Natural killer cell (primary cell): Measurements from ENCODE around the gene GSS. TPM values are rescaled to one million over a fixed set of nuclear protein-coding genes. Genes with fewer than 3 reads are reported as not detected.

ENCODE experiments used
- ATAC-seq, 3 donors: fragments of 150-1000 bp in 2 of 3; fragments of 200-7000 bp in 1 of 3; cut with Tn5 transposase; 1 replicate in 1 of 3; 2 replicates in 2 of 3; pipeline ENCODE4 v1.10.0; 2021; ENCODE audit warnings: mild to moderate bottlenecking in 2 of 3, moderate library complexity in 2 of 3
- DNase-seq, 2 donors: peaks; one replicate each; pipeline versions ENCODE4 v3.0.0 to v3.0.0-alpha.2; 2013 to 2021; ENCODE audit warnings: mixed read lengths in 1 of 2
- H3K27ac ChIP-seq: one replicate; pipeline ENCODE4 v1.5.1; 2013; ENCODE audit warnings: mild to moderate bottlenecking, low read length
- H3K27me3 ChIP-seq: one replicate; pipeline ENCODE4 v1.6.1; 2013; ENCODE audit warnings: low read length; ENCODE audit not compliant: control insufficient read depth, insufficient read depth
- H3K36me3 ChIP-seq: one replicate; pipeline ENCODE4 v1.6.1; 2013; ENCODE audit warnings: low read length; ENCODE audit not compliant: control insufficient read depth, insufficient read depth
- H3K4me1 ChIP-seq: one replicate; pipeline ENCODE4 v1.6.1; 2013; ENCODE audit warnings: low read length; ENCODE audit not compliant: control insufficient read depth, insufficient read depth
- H3K4me3 ChIP-seq: one replicate; pipeline ENCODE4 v1.5.1; 2013; ENCODE audit warnings: low read length
- H3K9me3 ChIP-seq: one replicate; pipeline ENCODE4 v1.6.1; 2013; ENCODE audit warnings: low read length; ENCODE audit not compliant: control insufficient read depth, insufficient read depth
- H3K27ac Mint-ChIP-seq, 2 donors: one replicate each; pipeline ENCODE4 v1.8.0; 2022; ENCODE audit warnings: mild to moderate bottlenecking in 2 of 2, mixed read lengths in 2 of 2, moderate library complexity in 1 of 2
- H3K27me3 Mint-ChIP-seq, 2 donors: one replicate each; pipeline ENCODE4 v1.8.0; 2022; ENCODE audit warnings: low read depth in 2 of 2, mixed read lengths in 2 of 2
- H3K36me3 Mint-ChIP-seq: one replicate; pipeline ENCODE4 v1.8.0; 2022; ENCODE audit warnings: mixed read lengths
- H3K4me1 Mint-ChIP-seq, 2 donors: one replicate each; pipeline ENCODE4 v1.8.0; 2022; ENCODE audit warnings: mixed read lengths in 2 of 2
- H3K4me3 Mint-ChIP-seq: one replicate; pipeline ENCODE4 v1.8.0; 2022; ENCODE audit warnings: mild to moderate bottlenecking, moderate library complexity, mixed read lengths
- H3K9me3 Mint-ChIP-seq, 2 donors: one replicate each; pipeline ENCODE4 v1.8.0; 2022; ENCODE audit warnings: mixed read lengths in 2 of 2
- CTCF ChIP-seq: fragments of 200-600 bp; IDR thresholded peaks from one replicate; pipeline ENCODE4 v1.8.0; 2022; ENCODE audit warnings: antibody characterized with exemption
- WGBS: methylation state at CpG from one replicate; pipeline ENCODE4 v1.1.7; 2013; ENCODE audit warnings: missing lambda C conversion rate; ENCODE audit not compliant: insufficient coverage; 5-methylcytosine and 5-hydroxymethylcytosine counted together
- intact Hi-C: fragments of 100-400 bp; cut with micrococcal nuclease; formaldehyde crosslinking; loops from one replicate; pipeline ENCODE4 v1.14.2; 2022
- total RNA-seq, 4 donors: library from RNA; stranded (reverse); fragments of 120-200 nt in 1 of 4; gene quantifications; one replicate each; pipeline versions ENCODE4 v1.2.3 to v1.2.4, GENCODE V29; 2013 to 2022

Gene GSS
- total RNA-seq, 3 donors from 2014 or later (not counting 1 experiment from before 2014, with no cell fraction given) = 27.4 to 35.4 (median 30.3) TPM

GRCh38 chr20:34896086-34896621, 59.5 kb downstream of the GSS start:
- no peaks in the 10 kb centered on the region for H3K9me3 ChIP-seq
- no peak overlapping the region for H3K27ac ChIP-seq
- no peak overlapping the region for H3K4me3 Mint-ChIP-seq
- no peaks in the 10 kb centered on the region for H3K27me3 Mint-ChIP-seq
- no peaks in the 10 kb centered on the region for H3K36me3 Mint-ChIP-seq
- peaks cover 2% of the 10 kb centered on the region for H3K4me1 ChIP-seq
- no peak overlapping the region for H3K27ac Mint-ChIP-seq
- TF ChIP-seq CTCF = no peak
- H3K9me3 Mint-ChIP-seq = no peaks in the 10 kb centered on the region
- intact Hi-C loops = no loop called here
- no peak for ATAC-seq
- WGBS = 78% methylated on average over 1 of the region's 1 CpG
- H3K4me1 Mint-ChIP-seq = no peaks in the 10 kb centered on the region
- DNase-seq = no peak
- H3K4me3 ChIP-seq = no peak overlapping the region
- peaks cover 2% of the 10 kb centered on the region for H3K27me3 ChIP-seq
- no peaks in the 10 kb centered on the region for H3K36me3 ChIP-seq

DNA sequence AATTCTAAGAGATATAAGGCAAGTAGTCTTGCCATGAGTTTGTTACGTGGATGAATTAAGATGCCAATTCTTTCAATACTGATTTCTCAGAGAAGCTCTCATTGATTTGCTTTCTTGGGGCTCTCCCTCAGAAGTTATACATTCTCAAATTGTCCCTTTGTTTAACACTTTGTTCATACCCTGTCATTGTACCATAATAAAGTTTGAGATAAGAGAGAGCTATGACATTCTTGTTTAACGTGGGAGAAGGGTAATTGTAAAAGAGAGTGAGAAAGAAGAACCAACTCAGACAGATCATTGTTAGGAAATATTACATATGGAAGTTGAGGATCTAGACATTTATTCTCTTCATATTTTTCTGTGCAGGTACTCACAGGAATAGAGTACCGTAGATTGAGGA, 60.1 kb downstream of the GSS start:
- no peak overlapping the region for H3K4me3 ChIP-seq
- no peak for TF ChIP-seq CTCF
- WGBS = 92% methylated on average over 2 of the region's 3 CpGs
- Mint-ChIP-seq H3K27me3 (no peaks in the 10 kb centered on the region), H3K9me3 (no peaks in the 10 kb centered on the region), H3K27ac (no peak overlapping the region), H3K36me3 (no peaks in the 10 kb centered on the region), H3K4me3 (no peak overlapping the region), H3K4me1 (no peaks in the 10 kb centered on the region)
- H3K27me3 ChIP-seq = peaks cover 2% of the 10 kb centered on the region
- H3K27ac ChIP-seq = no peak overlapping the region
- H3K4me1 ChIP-seq = peaks cover 2% of the 10 kb centered on the region
- DNase-seq (no peak), ATAC-seq (no peak)
- no peaks in the 10 kb centered on the region for H3K36me3 ChIP-seq
- H3K9me3 ChIP-seq = no peaks in the 10 kb centered on the region
- intact Hi-C loops = no loop called here

GRCh38 chr20:34894723-34895122, 60.9 kb downstream of the GSS start:
- Histone ChIP-seq H3K36me3 (no peaks in the 10 kb centered on the region), H3K4me1 (peaks cover 2% of the 10 kb centered on the region), H3K27ac (no peak overlapping the region), H3K9me3 (no peaks in the 10 kb centered on the region), H3K27me3 (peaks cover 2% of the 10 kb centered on the region), H3K4me3 (no peak overlapping the region)
- DNase-seq (no peak), ATAC-seq (no peak)
- H3K4me3 Mint-ChIP-seq = no peak overlapping the region
- H3K9me3 Mint-ChIP-seq = no peaks in the 10 kb centered on the region
- H3K36me3 Mint-ChIP-seq = no peaks in the 10 kb centered on the region
- no peak for TF ChIP-seq CTCF
- 100% methylated on average over 1 of the region's 1 CpG for WGBS
- intact Hi-C loops = no loop called here
- H3K27me3 Mint-ChIP-seq = peaks cover 0 to 1% of the 10 kb centered on the region in 2 donors
- no peaks in the 10 kb centered on the region for H3K4me1 Mint-ChIP-seq
- no peak overlapping the region for H3K27ac Mint-ChIP-seq

DNA sequence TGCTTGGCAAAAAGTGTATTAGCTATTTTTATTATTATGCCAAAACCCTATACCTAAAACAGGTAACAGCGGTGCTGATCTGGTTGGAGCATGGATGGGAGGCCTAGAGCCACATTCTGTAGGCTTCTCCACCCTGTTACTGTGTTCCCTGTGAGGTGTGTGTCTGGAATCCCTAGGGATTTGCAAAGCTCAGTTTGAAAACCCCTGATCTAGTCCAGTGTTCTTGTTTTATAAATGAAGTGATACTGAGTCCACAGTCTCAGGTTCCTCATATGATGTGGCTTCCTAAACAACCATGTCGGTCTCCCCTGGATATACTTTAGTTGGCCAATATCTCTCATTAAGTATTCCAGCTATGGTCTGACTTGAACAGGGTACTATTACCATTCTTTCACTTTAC, 62.9 kb downstream of the GSS start:
- no peak for ATAC-seq
- DNase-seq = no peak
- Mint-ChIP-seq H3K27me3 (peaks cover 7 to 10% of the 10 kb centered on the region in 2 donors), H3K4me1 (no peaks in the 10 kb centered on the region), H3K4me3 (no peak overlapping the region), H3K27ac (no peak overlapping the region), H3K36me3 (no peaks in the 10 kb centered on the region), H3K9me3 (no peaks in the 10 kb centered on the region)
- TF ChIP-seq CTCF = no peak
- Histone ChIP-seq H3K27ac (no peak overlapping the region), H3K9me3 (no peaks in the 10 kb centered on the region), H3K36me3 (no peaks in the 10 kb centered on the region), H3K27me3 (peaks cover 2% of the 10 kb centered on the region), H3K4me3 (no peak overlapping the region), H3K4me1 (peaks cover 2% of the 10 kb centered on the region)
- 93% methylated on average over 2 of the region's 2 CpGs for WGBS
- intact Hi-C loops = no loop called here
